Pons (tissue), 1 donor: ENCODE results near the gene AGPS.
"Not testable (repeated sequence)": the region's sequence is repeated elsewhere in the genome, so short reads cannot be mapped to it uniquely, and the experiment has no call there.

Source experiments
- DNase-seq: peaks from one replicate; pipeline ENCODE4 v3.0.0-alpha.2; 2016; ENCODE audit warnings: low spot score

AGPS gene

GRCh38 chr2:177392373-177393202 lies at the start of gene AGPS:
Gene AGPS (plus strand): TSS chr2:177392773. CDS start chr2:177392790, 17 bp downstream.
- DNase-seq: peak; percentile 65

GRCh38 chr2:177343773-177344172 lies 48.8 kb upstream of the AGPS start:
- DNase-seq: no peak

- no peak for DNase-seq
Measured at GRCh38 chr2:177344316-177344715, 48.3 kb upstream of the AGPS start.

- no peak for DNase-seq
Measured at GRCh38 chr2:177346192-177346591, 46.4 kb upstream of the AGPS start.

GRCh38 chr2:177347570-177347969 lies 45.0 kb upstream of the AGPS start:
- peak; percentile 56 for DNase-seq

- no peak for DNase-seq
Measured at GRCh38 chr2:177348118-177348654, 44.4 kb upstream of the AGPS start.

- DNase-seq: no peak
Measured at GRCh38 chr2:177348733-177349693, 43.6 kb upstream of the AGPS start.

- not testable (repeated sequence) for DNase-seq
Measured at GRCh38 chr2:177350624-177351023, 41.9 kb upstream of the AGPS start.

- DNase-seq: not testable (repeated sequence)
Measured at GRCh38 chr2:177351121-177351520, 41.5 kb upstream of the AGPS start.

GRCh38 chr2:177352441-177353186 lies 40.0 kb upstream of the AGPS start:
- DNase-seq: peak; percentile 61

GRCh38 chr2:177353187-177353478 lies 39.4 kb upstream of the AGPS start:
- DNase-seq: no peak

GRCh38 chr2:177354541-177354940 lies 38.0 kb upstream of the AGPS start:
- not testable (repeated sequence) for DNase-seq

- peak; percentile 88 for DNase-seq
Measured at GRCh38 chr2:177355874-177356273, 36.7 kb upstream of the AGPS start.

- DNase-seq: no peak
Measured at GRCh38 chr2:177359836-177360595, 32.6 kb upstream of the AGPS start.

GRCh38 chr2:177362499-177362898 lies 30.1 kb upstream of the AGPS start:
- no peak for DNase-seq

GRCh38 chr2:177363332-177363731 lies 29.2 kb upstream of the AGPS start:
- no peak for DNase-seq

GRCh38 chr2:177365764-177366163 lies 26.8 kb upstream of the AGPS start:
- not testable (repeated sequence) for DNase-seq

- not testable (repeated sequence) for DNase-seq
Measured at GRCh38 chr2:177368023-177368422, 24.6 kb upstream of the AGPS start.

- no peak for DNase-seq
Measured at GRCh38 chr2:177379354-177379753, 13.2 kb upstream of the AGPS start.

GRCh38 chr2:177380181-177380580 lies 12.4 kb upstream of the AGPS start:
- DNase-seq: no peak

GRCh38 chr2:177383935-177384334 lies 8.6 kb upstream of the AGPS start:
- no peak for DNase-seq
